HCEC 1CT (cell line): ENCODE measurements around the gene TSPAN17.
"Not testable (repeated sequence)": the region's sequence is repeated elsewhere in the genome, so short reads cannot be mapped to it uniquely, and the experiment has no call there.

Experiments
- DNase-seq: peaks from one replicate; pipeline ENCODE4 v3.0.0-alpha.2; 2017

TSPAN17 gene

GRCh38 chr5:176687247-176687646, 40.0 kb downstream of the TSPAN17 start:
- DNase-seq: no peak

- DNase-seq: no peak
Observed at GRCh38 chr5:176687881-176688280, 40.6 kb downstream of the TSPAN17 start.

DNA sequence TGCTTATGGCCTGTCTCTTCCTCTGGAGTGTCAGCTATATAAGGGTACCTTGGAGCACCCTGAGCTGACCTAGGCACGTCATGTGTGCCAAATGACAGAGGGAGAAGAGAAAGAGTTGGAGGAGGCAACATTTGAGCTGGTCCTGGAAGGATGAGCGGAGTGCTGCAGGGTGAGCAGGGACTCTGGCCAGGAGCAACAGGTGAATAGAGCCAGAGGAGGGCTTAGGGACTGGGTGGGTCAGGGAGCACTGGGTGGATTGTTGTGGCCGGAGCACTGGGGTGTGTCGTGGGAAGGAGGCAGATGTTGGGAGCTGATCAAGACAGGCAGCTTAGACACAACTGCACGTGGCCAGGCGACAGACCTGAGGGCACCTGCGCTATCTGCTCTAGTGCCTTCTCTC, 43.6 kb downstream of the TSPAN17 start:
- DNase-seq: no peak

- DNase-seq: no peak
Observed at GRCh38 chr5:176691524-176691923, 44.2 kb downstream of the TSPAN17 start.

GRCh38 chr5:176692326-176692725, 45.0 kb downstream of the TSPAN17 start:
- DNase-seq: no peak

DNA sequence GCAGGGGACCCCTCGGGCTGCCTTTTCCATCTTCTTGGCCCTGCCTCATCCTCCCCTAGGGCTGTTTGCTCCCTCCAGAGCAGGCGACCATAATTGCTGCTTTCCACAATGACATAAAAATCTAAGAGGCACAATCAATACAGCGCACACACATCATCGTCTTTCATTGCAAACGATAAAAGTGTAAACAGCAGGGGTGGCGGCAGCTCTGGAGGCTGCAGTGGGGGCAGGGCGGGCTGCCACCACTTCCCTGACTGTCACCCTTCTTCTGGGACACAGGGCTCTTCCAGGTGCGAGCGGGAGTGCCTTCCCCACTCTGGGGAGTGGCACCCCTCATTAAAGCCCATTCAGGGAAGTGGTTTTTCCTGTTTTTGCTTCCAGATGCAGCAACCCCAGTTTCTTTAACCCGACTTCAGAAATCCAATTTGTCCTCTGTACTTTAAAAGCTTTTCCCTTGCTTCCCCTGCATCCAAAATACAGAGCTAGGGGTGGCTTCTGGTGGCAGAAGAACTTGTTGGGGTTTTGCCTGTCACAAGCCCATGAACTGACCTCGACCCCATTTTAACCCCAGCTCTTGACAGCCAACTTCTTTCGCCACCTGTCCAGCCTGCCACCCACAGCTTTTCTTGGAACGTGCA, 45.7 kb downstream of the TSPAN17 start:
- DNase-seq: no peak

GRCh38 chr5:176693477-176693851, 46.2 kb downstream of the TSPAN17 start:
- no peak for DNase-seq

GRCh38 chr5:176694146-176694545, 46.9 kb downstream of the TSPAN17 start:
- DNase-seq: no peak

DNA sequence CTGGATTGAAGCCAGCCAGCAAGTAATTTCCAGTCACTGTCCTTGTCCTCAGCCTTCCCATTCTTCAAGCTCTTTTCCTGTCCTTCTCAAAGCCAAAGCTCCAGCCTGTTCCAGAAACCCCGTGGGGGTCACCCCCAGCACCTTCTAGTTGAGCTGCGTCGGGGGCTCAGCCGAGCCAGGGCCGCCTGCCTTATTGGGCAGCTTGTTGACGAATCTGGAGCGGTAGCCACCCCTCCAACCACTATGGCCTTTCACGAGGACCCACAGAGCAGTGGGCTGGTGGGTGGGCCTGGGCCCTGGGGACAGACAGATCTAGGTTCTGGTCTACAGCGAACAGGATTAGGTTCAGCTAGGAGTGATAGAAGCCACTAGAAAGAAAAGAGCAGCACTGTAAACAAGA, 47.3 kb downstream of the TSPAN17 start:
- no peak for DNase-seq

DNA sequence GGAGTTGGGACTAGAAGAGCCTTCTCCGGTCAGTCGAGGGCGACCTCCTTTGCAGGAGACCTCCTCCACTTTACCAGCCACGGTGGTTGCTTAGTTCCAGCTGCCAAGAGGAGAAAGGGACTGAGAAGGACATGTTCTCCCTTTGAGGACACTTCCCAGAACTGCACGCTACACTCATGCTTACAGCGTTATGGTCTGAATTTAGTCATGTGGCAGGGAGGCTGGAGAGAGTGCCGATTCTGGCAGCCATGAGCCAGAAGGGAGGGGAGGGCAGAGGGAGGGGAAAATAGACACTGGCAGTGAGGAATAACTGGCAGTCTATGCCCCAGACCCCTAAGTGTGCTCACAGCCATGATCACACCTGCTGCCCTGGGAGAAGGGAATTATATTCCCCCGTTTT, 47.8 kb downstream of the TSPAN17 start:
- no peak for DNase-seq

DNA sequence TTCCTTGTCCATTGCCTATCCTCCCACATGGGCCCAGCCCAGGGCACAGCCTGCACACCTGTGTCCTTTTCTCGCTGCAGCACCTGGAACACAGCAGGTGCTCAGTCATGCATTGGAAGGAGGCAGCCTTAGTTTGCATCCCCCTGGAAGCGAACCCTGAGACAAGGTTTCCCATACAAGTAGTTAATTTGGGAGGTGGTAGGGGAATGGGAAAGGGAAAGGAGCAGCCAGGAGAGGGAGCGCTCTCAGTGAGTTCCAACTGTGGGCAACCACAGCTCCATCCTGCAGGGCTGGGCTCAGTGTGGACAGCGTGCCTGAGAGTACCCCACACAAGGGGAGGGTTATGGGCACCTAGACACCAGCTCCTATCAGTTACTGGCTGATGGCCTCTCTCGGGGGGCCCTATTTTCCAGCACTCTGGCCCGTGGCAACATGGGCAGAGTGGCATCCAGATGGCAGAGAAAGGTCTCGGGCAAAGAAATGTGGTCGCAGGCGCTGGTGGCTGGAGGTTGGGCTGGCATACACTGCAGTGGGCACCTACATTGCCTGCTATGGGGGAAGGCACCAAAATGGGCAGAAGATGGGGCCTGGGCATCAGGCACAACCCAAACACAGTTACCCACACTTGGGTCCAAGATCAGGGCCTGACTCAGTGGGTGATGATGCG, 50.1 kb downstream of the TSPAN17 start:
- DNase-seq: no peak

DNA sequence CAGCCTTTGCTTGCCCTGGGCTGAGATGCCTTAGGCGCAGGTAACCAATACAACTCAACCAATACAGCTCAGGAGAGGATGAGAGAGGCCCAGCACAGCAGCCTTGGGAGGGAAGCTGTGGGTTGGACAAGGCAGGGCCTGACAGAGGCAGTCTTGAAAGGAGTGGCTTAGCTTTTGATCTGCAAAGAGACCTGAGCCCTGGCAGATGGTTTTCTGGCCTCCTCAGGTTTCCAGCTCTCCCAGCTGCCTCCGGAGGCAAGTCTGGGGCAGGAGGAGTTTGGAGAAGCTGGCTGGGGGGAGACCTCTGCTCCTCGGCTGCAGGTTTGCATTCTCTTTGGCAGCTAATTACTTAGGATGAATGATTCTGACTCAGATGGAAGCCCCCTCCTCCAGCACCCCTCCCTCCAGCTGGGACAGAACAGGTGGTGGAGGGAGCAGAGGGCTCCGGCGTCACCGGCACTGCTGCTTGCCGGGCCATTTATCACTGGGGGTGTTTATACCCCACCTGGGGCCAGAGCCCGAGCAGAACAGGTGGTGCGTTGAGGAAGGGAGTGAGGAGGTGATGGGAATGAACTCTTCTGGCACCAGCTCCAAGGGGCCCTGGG, 50.8 kb downstream of the TSPAN17 start:
- DNase-seq: no peak

GRCh38 chr5:176699446-176699845, 52.2 kb downstream of the TSPAN17 start:
- DNase-seq: not testable (repeated sequence)

- no peak for DNase-seq
Observed at GRCh38 chr5:176700239-176700847, 53.1 kb downstream of the TSPAN17 start.

DNA sequence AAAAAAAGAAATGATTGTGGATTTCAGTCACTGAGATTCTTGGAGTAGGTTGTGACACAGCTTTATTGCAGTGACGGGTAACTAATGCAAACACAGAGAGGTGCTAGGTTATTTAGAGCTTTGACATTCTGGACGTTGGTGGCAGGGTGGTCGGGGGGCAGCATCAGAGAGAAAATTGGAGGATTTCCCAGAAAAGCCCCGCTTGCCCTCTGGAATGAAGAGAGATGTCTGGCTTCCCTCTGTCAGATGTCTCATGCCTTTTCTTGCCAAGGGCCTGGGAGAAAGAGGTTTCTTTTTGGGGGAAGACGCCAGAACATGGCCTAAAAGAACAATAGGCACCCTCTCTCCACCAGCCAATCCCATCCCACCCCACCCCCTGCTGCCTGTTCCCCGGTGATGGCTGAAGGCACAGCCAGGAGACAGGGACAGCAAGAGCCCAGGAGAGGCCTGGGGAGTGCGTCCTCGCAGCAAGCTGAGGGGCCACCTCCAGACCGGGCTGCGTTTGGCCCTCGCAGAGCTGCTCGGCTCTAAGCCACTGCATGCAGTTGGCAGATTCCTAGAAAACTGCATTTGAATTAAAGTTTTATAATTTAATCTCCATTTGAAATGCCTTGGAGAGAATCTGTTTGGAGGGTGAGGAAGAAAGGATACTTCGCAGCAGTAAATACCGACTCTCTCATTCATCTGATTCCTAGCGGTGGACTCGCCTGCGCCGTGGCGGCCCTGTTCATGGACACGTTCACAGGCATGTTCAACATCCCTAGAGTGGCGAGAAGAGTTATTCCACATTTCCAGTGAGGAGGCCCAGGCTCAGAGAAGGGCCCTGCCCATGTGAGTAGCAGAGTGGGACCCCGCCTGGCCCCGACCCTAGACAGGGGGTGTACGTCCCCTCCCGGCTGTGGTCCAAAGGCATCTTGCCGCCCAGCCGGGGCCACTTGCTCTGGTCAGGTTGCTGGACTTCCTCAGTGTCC, 55.7 kb downstream of the TSPAN17 start:
- DNase-seq: no peak

- no peak for DNase-seq
Observed at GRCh38 chr5:176703857-176704256, 56.6 kb downstream of the TSPAN17 start.

DNA sequence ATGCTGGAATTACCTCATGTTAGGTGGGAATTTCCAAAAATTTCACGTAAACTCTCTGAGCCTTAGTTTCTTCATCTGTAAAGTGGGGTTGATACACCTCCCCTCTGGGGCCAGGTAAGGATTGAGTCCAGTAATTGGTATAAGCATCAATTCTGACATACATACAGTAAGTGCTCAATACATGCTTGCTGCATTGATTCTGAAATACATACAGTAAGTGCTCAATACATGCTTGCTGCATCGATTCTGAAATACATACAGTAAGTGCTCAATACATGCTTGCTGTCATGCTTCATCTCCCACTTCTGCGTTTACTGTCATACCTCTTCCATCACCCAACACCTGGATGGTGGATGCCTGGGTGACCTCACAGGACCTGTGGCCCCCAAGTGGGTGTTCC, 57.1 kb downstream of the TSPAN17 start:
- DNase-seq: no peak

- DNase-seq: no peak
Observed at GRCh38 chr5:176704817-176705216, 57.5 kb downstream of the TSPAN17 start.
